ENCODE data around the gene ADGRG3.

GRCh38 chr16:57619133-57619605 is 48.9 kb upstream of the ADGRG3 start:
- no peak for TF ChIP-seq CTCF (IDR thresholded peaks at IDR 0.05; ENCODE audit: control extremely low read depth in 1 of 3, insufficient read depth in 1 of 3, low read depth in 1 of 3, low read length in 3 of 3)
- no peak for TF ChIP-seq CBX8 (IDR thresholded peaks at IDR 0.05; ENCODE audit: borderline replicate concordance, low read depth, low read length)
- no peak for TF ChIP-seq POLR2A (IDR thresholded peaks at IDR 0.05; ENCODE audit: control extremely low read depth in 1 of 2, low read depth in 2 of 2, low read length in 2 of 2)
- TF ChIP-seq JUN (IDR thresholded peaks at IDR 0.05; ENCODE audit: low read depth, low read length), result no peak
- TF ChIP-seq CEBPB (IDR thresholded peaks at IDR 0.05; ENCODE audit: low read depth, low read length), result no peak
- TF ChIP-seq FOSL1 (IDR thresholded peaks at IDR 0.05; ENCODE audit: insufficient read depth, low read depth, low read length), result no peak
- TF ChIP-seq, protein P1, sequence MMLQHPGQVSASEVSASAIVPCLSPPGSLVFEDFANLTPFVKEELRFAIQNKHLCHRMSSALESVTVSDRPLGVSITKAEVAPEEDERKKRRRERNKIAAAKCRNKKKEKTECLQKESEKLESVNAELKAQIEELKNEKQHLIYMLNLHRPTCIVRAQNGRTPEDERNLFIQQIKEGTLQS (IDR thresholded peaks at IDR 0.05; ENCODE audit: insufficient read depth, low read depth, low read length), result no peak
- no peak for TF ChIP-seq TBP (IDR thresholded peaks at IDR 0.05; ENCODE audit: low read depth, low read length)
- TF ChIP-seq RAD21 (IDR thresholded peaks at IDR 0.05 in 1 of 2, conservative IDR thresholded peaks at IDR 0.05 in 1 of 2; ENCODE audit: low read depth in 2 of 2, low read length in 2 of 2), result no peak
- TF ChIP-seq EZH2 (IDR thresholded peaks at IDR 0.05; ENCODE audit: low read depth, low read length, severe bottlenecking), result no peak
- TF ChIP-seq CREB1 (IDR thresholded peaks at IDR 0.05), result no peak
